ENCODE data around the gene SMOC2.

The SMOC2 gene

GRCh38 chr6:168448243-168448855, 7.4 kb downstream of the SMOC2 start:
- no peak for DNase-seq

GRCh38 chr6:168450917-168451316, 9.9 kb downstream of the SMOC2 start:
- no peak for DNase-seq

GRCh38 chr6:168451805-168452517, 11.0 kb downstream of the SMOC2 start:
- DNase-seq, result no peak

- no peak for DNase-seq
Observed at GRCh38 chr6:168452685-168453377, 11.8 kb downstream of the SMOC2 start.

- no peak for DNase-seq
Observed at GRCh38 chr6:168455847-168456530, 15.0 kb downstream of the SMOC2 start.

- no peak for DNase-seq
Observed at GRCh38 chr6:168456907-168457652, 16.1 kb downstream of the SMOC2 start.

GRCh38 chr6:168457653-168457934, 16.6 kb downstream of the SMOC2 start:
- DNase-seq, result no peak

- DNase-seq, result no peak
Observed at GRCh38 chr6:168458101-168458500, 17.1 kb downstream of the SMOC2 start.

- no peak for DNase-seq
Observed at GRCh38 chr6:168459572-168459971, 18.6 kb downstream of the SMOC2 start.

- no peak for DNase-seq
Observed at GRCh38 chr6:168462289-168462853, 21.4 kb downstream of the SMOC2 start.

GRCh38 chr6:168464546-168464945, 23.6 kb downstream of the SMOC2 start:
- DNase-seq, result no peak

GRCh38 chr6:168468045-168468444, 27.1 kb downstream of the SMOC2 start:
- no peak for DNase-seq

- DNase-seq, result no peak
Observed at GRCh38 chr6:168469521-168469920, 28.5 kb downstream of the SMOC2 start.

GRCh38 chr6:168469926-168470325, 28.9 kb downstream of the SMOC2 start:
- DNase-seq, result no peak

GRCh38 chr6:168472363-168472762, 31.4 kb downstream of the SMOC2 start:
- no peak for DNase-seq

- DNase-seq, result no peak
Observed at GRCh38 chr6:168473197-168473596, 32.2 kb downstream of the SMOC2 start.

- DNase-seq, result no peak
Observed at GRCh38 chr6:168475188-168476013, 34.4 kb downstream of the SMOC2 start.

GRCh38 chr6:168479421-168479820, 38.4 kb downstream of the SMOC2 start:
- no peak for DNase-seq

- DNase-seq, result no peak
Observed at GRCh38 chr6:168480481-168480880, 39.5 kb downstream of the SMOC2 start.

- DNase-seq, result no peak
Observed at GRCh38 chr6:168485818-168486217, 44.8 kb downstream of the SMOC2 start.

- no peak for DNase-seq
Observed at GRCh38 chr6:168490757-168491156, 49.8 kb downstream of the SMOC2 start.

GRCh38 chr6:168493976-168494375, 53.0 kb downstream of the SMOC2 start:
- DNase-seq, result no peak

All from stimulated activated CD4-positive, alpha-beta T cell treated with anti-CD3 and anti-CD28 coated beads, Interleukin-1b, Interleukin-23, amount 100 ng/mL, for 48 hours (primary cell).